Measurements from ENCODE around the gene C2orf72.

C2orf72 gene

DNA sequence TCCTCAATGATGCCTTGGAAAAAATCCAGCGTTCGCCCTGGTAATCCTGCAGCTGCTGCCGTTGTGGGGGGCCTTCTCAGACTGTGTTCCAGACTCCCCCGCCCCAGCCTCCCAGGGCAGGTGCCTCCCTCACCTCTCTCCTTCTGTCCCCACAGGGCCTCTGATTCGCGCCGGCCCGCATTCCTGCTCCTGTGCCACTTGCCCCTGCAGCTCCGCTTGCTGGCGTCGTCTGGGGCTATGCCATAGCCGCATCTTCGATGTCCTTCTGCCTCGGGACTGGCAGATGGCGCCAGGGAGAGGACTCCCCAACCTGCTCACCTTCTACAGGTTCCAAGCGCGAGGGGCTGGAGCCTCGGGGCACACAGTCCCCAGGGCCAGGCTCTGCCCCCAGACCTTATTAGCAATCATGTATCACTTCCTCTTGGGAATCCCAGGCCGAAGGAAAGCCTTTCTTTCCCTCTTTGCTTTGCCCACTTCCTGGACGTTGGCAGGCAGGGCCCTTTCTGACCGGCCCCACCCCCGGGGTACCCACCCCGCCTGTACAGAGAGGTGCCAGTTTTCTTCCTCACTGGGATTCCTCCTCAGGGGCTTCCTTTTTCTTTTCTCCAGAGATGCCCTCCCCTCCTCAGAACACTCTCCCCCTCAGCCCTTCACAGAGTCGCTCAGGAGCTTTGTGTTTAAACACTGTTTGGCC is 37.0 kb upstream of the C2orf72 start:
- Histone ChIP-seq H3K36me3 (ENCODE audit: control insufficient read depth, low read length) (no peaks in the 10 kb centered on the region), H3K27me3 (ENCODE audit: control insufficient read depth, low read length) (peaks cover 16% of the 10 kb centered on the region; the same call in 1 of the 2 replicates), H3K4me1 (ENCODE audit: control insufficient read depth, low read length) (no peaks in the 10 kb centered on the region), H4K20me1 (ENCODE audit: control insufficient read depth, insufficient read depth, low read depth, low read length) (no peaks in the 10 kb centered on the region), H3K9me2 (replicated peaks; ENCODE audit: control insufficient read depth, low read length) (no peaks in the 10 kb centered on the region), H3K9me3 (ENCODE audit: control insufficient read depth, insufficient read depth, low read length) (peaks cover 8% of the 10 kb centered on the region), H3K27ac (ENCODE audit: low read depth, low read length) (no peak overlapping the region), H3F3A (ENCODE audit: control insufficient read depth, insufficient read depth) (no peaks in the 10 kb centered on the region), H3K79me2 (ENCODE audit: control insufficient read depth, low read length) (no peaks in the 10 kb centered on the region), H3K4me2 (ENCODE audit: low read length) (no peak overlapping the region), H3K4me3 (ENCODE audit: low read length) (no peak overlapping the region)
- no peak for TF ChIP-seq EZH2phosphoT487 (IDR thresholded peaks at IDR 0.05; ENCODE audit: borderline replicate concordance, low read length)
- TF ChIP-seq, protein P1, sequence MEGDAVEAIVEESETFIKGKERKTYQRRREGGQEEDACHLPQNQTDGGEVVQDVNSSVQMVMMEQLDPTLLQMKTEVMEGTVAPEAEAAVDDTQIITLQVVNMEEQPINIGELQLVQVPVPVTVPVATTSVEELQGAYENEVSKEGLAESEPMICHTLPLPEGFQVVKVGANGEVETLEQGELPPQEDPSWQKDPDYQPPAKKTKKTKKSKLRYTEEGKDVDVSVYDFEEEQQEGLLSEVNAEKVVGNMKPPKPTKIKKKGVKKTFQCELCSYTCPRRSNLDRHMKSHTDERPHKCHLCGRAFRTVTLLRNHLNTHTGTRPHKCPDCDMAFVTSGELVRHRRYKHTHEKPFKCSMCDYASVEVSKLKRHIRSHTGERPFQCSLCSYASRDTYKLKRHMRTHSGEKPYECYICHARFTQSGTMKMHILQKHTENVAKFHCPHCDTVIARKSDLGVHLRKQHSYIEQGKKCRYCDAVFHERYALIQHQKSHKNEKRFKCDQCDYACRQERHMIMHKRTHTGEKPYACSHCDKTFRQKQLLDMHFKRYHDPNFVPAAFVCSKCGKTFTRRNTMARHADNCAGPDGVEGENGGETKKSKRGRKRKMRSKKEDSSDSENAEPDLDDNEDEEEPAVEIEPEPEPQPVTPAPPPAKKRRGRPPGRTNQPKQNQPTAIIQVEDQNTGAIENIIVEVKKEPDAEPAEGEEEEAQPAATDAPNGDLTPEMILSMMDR (IDR thresholded peaks at IDR 0.05; ENCODE audit: low read depth, low read length, poor library complexity, severe bottlenecking), result no peak

DNA sequence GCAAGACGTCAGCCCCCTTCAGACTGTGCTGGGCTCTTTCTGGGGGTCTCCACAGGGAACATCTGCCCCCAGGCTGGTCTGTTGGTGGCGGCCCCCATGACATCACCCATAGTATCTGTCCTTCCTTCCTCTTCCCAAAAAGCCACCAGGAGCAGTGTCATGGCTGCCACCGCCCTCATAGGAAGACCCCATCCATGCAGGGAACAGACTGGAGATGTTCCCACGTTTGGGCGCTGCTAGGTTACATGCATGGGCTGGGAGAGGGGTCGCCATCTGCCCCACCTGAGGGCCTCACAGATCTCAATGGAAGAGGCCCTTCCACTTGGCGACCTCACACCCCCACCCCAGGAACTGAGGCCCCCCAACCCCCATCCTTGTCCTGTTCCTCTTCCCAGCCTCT is 36.3 kb upstream of the C2orf72 start:
- TF ChIP-seq, protein P1 (IDR thresholded peaks at IDR 0.05; ENCODE audit: low read depth, low read length, poor library complexity, severe bottlenecking), result no peak
- no peak for TF ChIP-seq EZH2phosphoT487 (IDR thresholded peaks at IDR 0.05; ENCODE audit: borderline replicate concordance, low read length)
- no peaks in the 10 kb centered on the region for H3K79me2 ChIP-seq (ENCODE audit: control insufficient read depth, low read length)
- H3K4me2 ChIP-seq (ENCODE audit: low read length), result no peak overlapping the region
- H3K9me2 ChIP-seq (replicated peaks; ENCODE audit: control insufficient read depth, low read length), result no peaks in the 10 kb centered on the region
- H3K27me3 ChIP-seq (ENCODE audit: control insufficient read depth, low read length), result peaks cover 16% of the 10 kb centered on the region; the same call in 1 of the 2 replicates
- no peak overlapping the region for H3K27ac ChIP-seq (ENCODE audit: low read depth, low read length)
- H3K36me3 ChIP-seq (ENCODE audit: control insufficient read depth, low read length), result no peaks in the 10 kb centered on the region
- H3K9me3 ChIP-seq (ENCODE audit: control insufficient read depth, insufficient read depth, low read length), result peaks cover 9% of the 10 kb centered on the region
- no peaks in the 10 kb centered on the region for H3F3A ChIP-seq (ENCODE audit: control insufficient read depth, insufficient read depth)
- H4K20me1 ChIP-seq (ENCODE audit: control insufficient read depth, insufficient read depth, low read depth, low read length), result no peaks in the 10 kb centered on the region
- no peaks in the 10 kb centered on the region for H3K4me1 ChIP-seq (ENCODE audit: control insufficient read depth, low read length)
- H3K4me3 ChIP-seq (ENCODE audit: low read length), result no peak overlapping the region

DNA sequence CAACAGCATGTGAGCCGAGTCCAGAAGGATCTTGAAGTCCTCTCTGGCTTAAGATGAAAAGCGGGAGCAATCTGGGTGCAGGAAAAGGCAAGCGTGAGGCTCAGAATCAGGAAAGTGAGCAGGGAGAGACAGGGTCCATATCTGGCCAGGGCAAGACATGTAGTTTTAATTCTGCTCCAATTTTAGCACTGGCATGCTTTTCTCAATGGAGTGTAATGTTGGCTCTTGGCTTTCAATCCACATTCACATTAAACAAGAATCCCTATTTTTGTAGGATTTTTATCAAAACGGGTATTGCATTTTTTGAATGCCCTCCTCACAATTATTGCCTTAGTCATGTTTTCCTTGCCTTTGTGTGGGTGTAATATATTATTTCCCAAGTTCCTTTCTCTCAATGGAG is 35.4 kb upstream of the C2orf72 start:
- H3K36me3 ChIP-seq (ENCODE audit: control insufficient read depth, low read length), result no peaks in the 10 kb centered on the region
- no peaks in the 10 kb centered on the region for H4K20me1 ChIP-seq (ENCODE audit: control insufficient read depth, insufficient read depth, low read depth, low read length)

More for the DNA sequence above, 35.4 kb upstream of the C2orf72 start:
- no peak overlapping the region for H3K27ac ChIP-seq (ENCODE audit: low read depth, low read length)
- peaks cover 9% of the 10 kb centered on the region for H3K9me3 ChIP-seq (ENCODE audit: control insufficient read depth, insufficient read depth, low read length)
- H3K4me2 ChIP-seq (ENCODE audit: low read length), result no peak overlapping the region
- no peaks in the 10 kb centered on the region for H3F3A ChIP-seq (ENCODE audit: control insufficient read depth, insufficient read depth)
- no peaks in the 10 kb centered on the region for H3K79me2 ChIP-seq (ENCODE audit: control insufficient read depth, low read length)
- no peaks in the 10 kb centered on the region for H3K4me1 ChIP-seq (ENCODE audit: control insufficient read depth, low read length)
- TF ChIP-seq EZH2phosphoT487 (IDR thresholded peaks at IDR 0.05; ENCODE audit: borderline replicate concordance, low read length), result no peak
- TF ChIP-seq, protein P1 (IDR thresholded peaks at IDR 0.05; ENCODE audit: low read depth, low read length, poor library complexity, severe bottlenecking), result no peak
- no peaks in the 10 kb centered on the region for H3K9me2 ChIP-seq (replicated peaks; ENCODE audit: control insufficient read depth, low read length)
- H3K27me3 ChIP-seq (ENCODE audit: control insufficient read depth, low read length), result peaks cover 16% of the 10 kb centered on the region; the same call in 1 of the 2 replicates
- H3K4me3 ChIP-seq (ENCODE audit: low read length), result no peak overlapping the region
